Gastrocnemius medialis (tissue), 4 donors: ENCODE results near the gene FADS3. TPM values are rescaled to one million over a fixed set of nuclear protein-coding genes. Genes with fewer than 3 reads are reported as not detected.

Experiments
- ATAC-seq, 2 donors: fragments of 150-250 bp; one replicate each; pipeline ENCODE4 v1.9.1; 2016
- DNase-seq, 2 donors: peaks; one replicate each; pipeline ENCODE4 v3.0.0-alpha.2; 2019
- H3K27ac ChIP-seq, 4 donors: fragments of 200-600 bp; sonication (generic); 1 replicate in 1 of 4; 2 replicates in 3 of 4; pipeline ENCODE4 v1.5.1; 2016 to 2018; ENCODE audit warnings: mild to moderate bottlenecking in 2 of 4, moderate library complexity in 1 of 4
- H3K27me3 ChIP-seq, 3 donors: fragments of 200-600 bp; sonication (generic) in 2 of 3; 1 replicate in 1 of 3; 2 replicates in 2 of 3; pipeline versions ENCODE4 v1.5.1 to v1.6.0; 2016 to 2019; ENCODE audit warnings: mild to moderate bottlenecking in 1 of 3, moderate library complexity in 1 of 3
- H3K36me3 ChIP-seq, 2 donors: fragments of 200-600 bp; sonication (generic) in 1 of 2; one replicate each; pipeline ENCODE4 v1.5.1; 2017 to 2018
- H3K4me1 ChIP-seq, 2 donors: fragments of 200-600 bp; sonication (generic) in 1 of 2; one replicate each; pipeline ENCODE4 v1.5.1; 2016 to 2017; ENCODE audit warnings: mild to moderate bottlenecking in 2 of 2
- H3K4me3 ChIP-seq, 4 donors: fragments of 200-600 bp; sonication (generic) in 3 of 4; 1 replicate in 1 of 4; 2 replicates in 3 of 4; pipeline ENCODE4 v1.5.1; 2016 to 2019; ENCODE audit warnings: mild to moderate bottlenecking in 2 of 4
- H3K9me3 ChIP-seq, 3 donors: fragments of 200-600 bp; sonication (generic) in 2 of 3; 1 replicate in 1 of 3; 2 replicates in 2 of 3; pipeline ENCODE4 v1.5.1; 2016 to 2019
- CTCF ChIP-seq, 5 experiments: fragments of 450-650 bp in 3 of 5; fragments of 200-600 bp in 2 of 5; sonication (generic) in 2 of 5; IDR thresholded peaks in 4 of 5; conservative IDR thresholded peaks in 1 of 5; 1 replicate in 4 of 5; 2 replicates in 1 of 5; pipeline ENCODE4 v1.5.1; 2016 to 2019; ENCODE audit warnings: antibody characterized with exemption in 5 of 5, mild to moderate bottlenecking in 3 of 5, moderate library complexity in 3 of 5
- POLR2A ChIP-seq, 2 donors: fragments of 450-650 bp; IDR thresholded peaks; one replicate each; pipeline ENCODE4 v1.6.1; 2017; ENCODE audit warnings: antibody characterized with exemption in 2 of 2, mild to moderate bottlenecking in 2 of 2, moderate library complexity in 2 of 2
- in situ Hi-C, 4 donors: fragments of 200-750 bp; cut with MboI; loops; one replicate each; pipeline versions ENCODE4 v1.15.0 to v1.8.0; 2017; ENCODE audit warnings: low sequenced_read_pairs in 4 of 4
- intact Hi-C: fragments of 100-400 bp; cut with DNase I; formaldehyde crosslinking; loops from one replicate; pipeline ENCODE4 v1.15.1; 2023; ENCODE audit warnings: low total_unique reads
- total RNA-seq, 4 donors: library from RNA; depleted of rRNA; stranded (reverse); fragments of >200 nt; gene quantifications; one replicate each; pipeline versions ENCODE4 v1.1.0 to v1.2.3, GENCODE V29; 2016

FADS3 gene
- total RNA-seq, 4 donors from 2014 or later, result 40.7 to 196 (median 89.0) TPM

- Histone ChIP-seq H3K36me3 (no peaks in the 10 kb centered on the region), H3K9me3 (no peaks in the 10 kb centered on the region), H3K27ac (peak overlapping the region; percentile 0 to 52 (median 20)), H3K4me1 (no peaks in the 10 kb centered on the region), H3K4me3 (no peak overlapping the region), H3K27me3 (no peaks in the 10 kb centered on the region)
- in situ Hi-C loops (no loop called here), intact Hi-C loops (no loop called here)
- DNase-seq (no peak), ATAC-seq (no peak)
- TF ChIP-seq CTCF (IDR thresholded peaks at IDR 0.05 in 4 of 5, conservative IDR thresholded peaks at IDR 0.05 in 1 of 5) (no peak), POLR2A (IDR thresholded peaks at IDR 0.05) (no peak)
Observed at GRCh38 chr11:61844909-61845565, 46.3 kb downstream of the FADS3 start.

- TF ChIP-seq POLR2A (IDR thresholded peaks at IDR 0.05) (no peak), CTCF (IDR thresholded peaks at IDR 0.05 in 4 of 5, conservative IDR thresholded peaks at IDR 0.05 in 1 of 5) (no peak)
- no peaks in the 10 kb centered on the region for H3K27me3 ChIP-seq
- no peaks in the 10 kb centered on the region for H3K9me3 ChIP-seq
- intact Hi-C loops (no loop called here), in situ Hi-C loops (no loop called here)
- ATAC-seq, result no peak
- no peak overlapping the region for H3K27ac ChIP-seq
- no peak overlapping the region for H3K4me3 ChIP-seq
- H3K36me3 ChIP-seq, result no peaks in the 10 kb centered on the region
- no peak for DNase-seq
- H3K4me1 ChIP-seq, result no peaks in the 10 kb centered on the region
Observed at GRCh38 chr11:61842528-61842820, 48.9 kb downstream of the FADS3 start.

- TF ChIP-seq POLR2A (IDR thresholded peaks at IDR 0.05), result no peak
- no peak for TF ChIP-seq CTCF (IDR thresholded peaks at IDR 0.05 in 4 of 5, conservative IDR thresholded peaks at IDR 0.05 in 1 of 5)
- Histone ChIP-seq H3K4me1 (no peaks in the 10 kb centered on the region), H3K27ac (no peak overlapping the region), H3K9me3 (no peaks in the 10 kb centered on the region), H3K36me3 (no peaks in the 10 kb centered on the region), H3K4me3 (no peak overlapping the region), H3K27me3 (no peaks in the 10 kb centered on the region)
- intact Hi-C loops, result no loop called here
- DNase-seq (no peak), ATAC-seq (no peak)
- in situ Hi-C loops, result no loop called here
Observed at GRCh38 chr11:61841636-61842527, 49.5 kb downstream of the FADS3 start.

GRCh38 chr11:61840371-61840770, 51.0 kb downstream of the FADS3 start:
- in situ Hi-C loops (no loop called here), intact Hi-C loops (no loop called here)
- peaks cover 0 to 7% of the 10 kb centered on the region in 2 donors for H3K4me1 ChIP-seq
- TF ChIP-seq CTCF (IDR thresholded peaks at IDR 0.05 in 4 of 5, conservative IDR thresholded peaks at IDR 0.05 in 1 of 5), result no peak
- TF ChIP-seq POLR2A (IDR thresholded peaks at IDR 0.05), result no peak
- H3K27me3 ChIP-seq, result no peaks in the 10 kb centered on the region
- DNase-seq (no peak), ATAC-seq (no peak)
- no peaks in the 10 kb centered on the region for H3K9me3 ChIP-seq
- H3K4me3 ChIP-seq, result no peak overlapping the region
- H3K27ac ChIP-seq, result no peak overlapping the region
- no peaks in the 10 kb centered on the region for H3K36me3 ChIP-seq
